ENCODE data around the gene NFATC3. TPM values are rescaled to one million over a fixed set of nuclear protein-coding genes. Genes with fewer than 3 reads are reported as not detected.

NFATC3 gene
- total RNA-seq, 1 experiment from 2014 or later = 43.9 TPM

DNA sequence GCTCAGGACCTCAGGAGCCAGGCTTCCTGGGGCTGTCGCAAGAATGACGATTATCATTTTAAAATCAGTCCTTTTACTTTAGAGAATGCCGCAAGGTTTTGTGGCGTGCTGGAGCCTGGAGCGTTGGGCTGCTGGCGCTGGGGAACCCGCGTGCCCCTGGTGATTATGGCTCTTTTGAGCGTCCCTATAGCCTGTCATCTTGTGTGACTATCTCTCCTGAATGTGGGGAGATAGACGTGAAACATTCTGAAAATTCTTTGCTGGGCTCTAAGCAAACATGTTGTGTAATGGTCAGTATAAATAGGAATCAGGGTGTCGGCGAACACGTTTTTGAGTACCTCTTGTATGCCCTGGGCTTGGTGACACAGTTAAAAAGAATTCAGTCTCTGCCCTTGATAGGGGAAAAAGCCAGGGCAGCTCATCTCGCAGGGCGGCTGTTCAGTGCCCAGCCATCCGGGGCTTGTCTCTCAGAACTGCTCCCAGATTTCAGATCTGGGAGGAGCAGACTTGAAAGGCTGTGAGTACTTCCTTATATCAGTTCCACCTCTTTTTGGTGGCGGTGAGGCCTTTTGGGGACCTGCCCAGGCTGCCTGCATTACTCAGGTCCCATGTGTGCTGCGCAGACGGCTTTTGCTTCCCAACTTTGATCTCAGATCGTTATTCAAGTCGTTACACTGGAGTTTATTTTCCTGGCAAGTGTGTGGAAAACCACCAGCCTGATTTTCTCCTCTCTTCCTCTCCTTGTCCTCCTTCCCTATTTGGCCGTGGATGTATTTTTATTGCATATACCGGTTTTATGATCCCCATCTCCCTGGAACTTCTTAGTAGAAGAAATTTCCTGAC is 180.1 kb downstream of the NFATC3 start:
- no peaks in the 10 kb centered on the region for H3K9me3 ChIP-seq
- peak overlapping the region; percentile 94 for H3K4me3 ChIP-seq (ENCODE audit: low read depth, low read length)
- intact Hi-C loops (cut with micrococcal nuclease; ENCODE audit: unreplicated experiment) = loop anchor here (1.0 to 5.0 kb wide), 4 partner anchors 16 to 63 kb away; partner anchors contain the start of genes PRMT7 and SLC7A6OS
- peak overlapping the region; percentile 98 for H3K27ac Mint-ChIP-seq (ENCODE audit: unreplicated experiment)
- no peaks in the 10 kb centered on the region for H3K27me3 Mint-ChIP-seq (ENCODE audit: insufficient read depth, unreplicated experiment)
- TF ChIP-seq, protein P1, sequence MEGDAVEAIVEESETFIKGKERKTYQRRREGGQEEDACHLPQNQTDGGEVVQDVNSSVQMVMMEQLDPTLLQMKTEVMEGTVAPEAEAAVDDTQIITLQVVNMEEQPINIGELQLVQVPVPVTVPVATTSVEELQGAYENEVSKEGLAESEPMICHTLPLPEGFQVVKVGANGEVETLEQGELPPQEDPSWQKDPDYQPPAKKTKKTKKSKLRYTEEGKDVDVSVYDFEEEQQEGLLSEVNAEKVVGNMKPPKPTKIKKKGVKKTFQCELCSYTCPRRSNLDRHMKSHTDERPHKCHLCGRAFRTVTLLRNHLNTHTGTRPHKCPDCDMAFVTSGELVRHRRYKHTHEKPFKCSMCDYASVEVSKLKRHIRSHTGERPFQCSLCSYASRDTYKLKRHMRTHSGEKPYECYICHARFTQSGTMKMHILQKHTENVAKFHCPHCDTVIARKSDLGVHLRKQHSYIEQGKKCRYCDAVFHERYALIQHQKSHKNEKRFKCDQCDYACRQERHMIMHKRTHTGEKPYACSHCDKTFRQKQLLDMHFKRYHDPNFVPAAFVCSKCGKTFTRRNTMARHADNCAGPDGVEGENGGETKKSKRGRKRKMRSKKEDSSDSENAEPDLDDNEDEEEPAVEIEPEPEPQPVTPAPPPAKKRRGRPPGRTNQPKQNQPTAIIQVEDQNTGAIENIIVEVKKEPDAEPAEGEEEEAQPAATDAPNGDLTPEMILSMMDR (IDR thresholded peaks at IDR 0.05; ENCODE audit: insufficient read depth in 1 of 2, low read depth in 1 of 2, low read length in 1 of 2, severe bottlenecking in 1 of 2, unreplicated experiment in 1 of 2) = no peak
- H3K36me3 Mint-ChIP-seq (ENCODE audit: insufficient read depth, unreplicated experiment) = peaks cover 73% of the 10 kb centered on the region
- TSS peak; percentile 43 for BruUV-seq (replicated peaks)
- ChIA-PET POLR2A (interaction anchor here (0.5 to 5.1 kb wide), 10 partner anchors 15 to 67 kb away, joined by 3 to 59 read pairs (median 10); partner anchors contain the start of genes ESRP2, PRMT7 and SLC7A6OS), CTCF (interaction anchor here (2.3 to 5.5 kb wide), 6 partner anchors 16 to 180 kb away, joined by 9 to 98 read pairs (median 20); partner anchors contain the start of genes ESRP2, NFATC3, PRMT7 and SLC7A6OS)
- DNase-seq = peak; percentile 95 to 96
- H3K4me1 ChIP-seq = peaks cover 44% of the 10 kb centered on the region
- no peaks in the 10 kb centered on the region for H3K27me3 ChIP-seq (replicated peaks; ENCODE audit: control insufficient read depth, insufficient read depth, low read length)
- no peaks in the 10 kb centered on the region for H3K9me3 Mint-ChIP-seq (ENCODE audit: unreplicated experiment)
- H3K4me1 Mint-ChIP-seq (ENCODE audit: low read depth, unreplicated experiment) = peaks cover 31% of the 10 kb centered on the region
- H3K4me3 Mint-ChIP-seq (ENCODE audit: unreplicated experiment) = peak overlapping the region; percentile 91
- no peaks in the 10 kb centered on the region for H3K36me3 ChIP-seq (ENCODE audit: control insufficient read depth, insufficient read depth, low read length)

DNA sequence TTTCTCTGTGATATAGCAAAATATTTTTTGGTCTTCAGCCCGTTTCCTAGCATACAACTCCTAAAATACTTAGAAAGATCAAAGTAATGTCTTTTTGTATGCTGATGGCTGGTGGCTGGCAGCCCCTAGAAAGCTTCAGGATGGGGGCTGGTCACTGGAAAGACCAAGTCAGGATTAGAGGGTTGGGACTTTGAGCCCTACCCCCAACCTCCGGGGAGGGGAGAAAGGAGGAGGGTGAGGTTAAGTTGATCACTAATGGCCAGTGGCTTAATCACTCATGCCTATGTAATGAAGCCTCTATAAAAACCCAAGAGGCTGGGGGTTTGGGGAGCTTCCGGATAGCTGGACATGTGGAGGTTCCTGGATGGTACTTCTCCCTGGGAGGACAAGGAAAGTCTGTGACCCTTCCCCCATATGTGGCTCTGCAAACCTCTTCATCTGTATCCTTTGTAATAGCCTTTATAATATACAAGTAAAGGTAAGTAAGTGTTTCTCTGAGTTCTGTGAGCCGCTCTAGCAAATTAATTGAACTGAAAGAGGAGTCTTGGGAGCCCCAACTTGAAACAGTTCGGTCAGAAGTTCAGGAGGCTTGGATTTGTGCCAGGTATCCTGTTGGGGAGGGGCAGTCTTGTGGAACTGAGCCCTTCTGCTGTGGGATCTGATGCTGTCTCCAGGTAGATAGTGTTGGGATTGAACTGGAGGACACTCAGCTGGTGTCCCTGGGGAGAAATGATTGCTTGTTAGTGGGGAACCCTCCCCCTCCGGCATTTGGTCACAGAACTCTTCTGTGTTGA is 182.6 kb downstream of the NFATC3 start:
- no peak for DNase-seq
- Histone ChIP-seq H3K9me3 (no peaks in the 10 kb centered on the region), H3K4me3 (ENCODE audit: low read depth, low read length) (no peak overlapping the region), H3K4me1 (peaks cover 64% of the 10 kb centered on the region), H3K36me3 (ENCODE audit: control insufficient read depth, insufficient read depth, low read length) (no peaks in the 10 kb centered on the region), H3K27me3 (replicated peaks; ENCODE audit: control insufficient read depth, insufficient read depth, low read length) (no peaks in the 10 kb centered on the region)
- peaks cover 20% of the 10 kb centered on the region for H3K4me1 Mint-ChIP-seq (ENCODE audit: low read depth, unreplicated experiment)
- intact Hi-C loops (cut with micrococcal nuclease; ENCODE audit: unreplicated experiment) = loop anchor here (5.0 kb wide), 1 partner anchor 44 kb away; the partner anchor contains the start of genes PRMT7 and SLC7A6OS
- H3K36me3 Mint-ChIP-seq (ENCODE audit: insufficient read depth, unreplicated experiment) = peaks cover 90% of the 10 kb centered on the region
- peak overlapping the region; percentile 91 for H3K4me3 Mint-ChIP-seq (ENCODE audit: unreplicated experiment)
- TF ChIP-seq, protein P1 (IDR thresholded peaks at IDR 0.05; ENCODE audit: insufficient read depth in 1 of 2, low read depth in 1 of 2, low read length in 1 of 2, severe bottlenecking in 1 of 2, unreplicated experiment in 1 of 2) = no peak
- no peaks in the 10 kb centered on the region for H3K9me3 Mint-ChIP-seq (ENCODE audit: unreplicated experiment)
- BruUV-seq (replicated peaks) = no TSS peak
- H3K27me3 Mint-ChIP-seq (ENCODE audit: insufficient read depth, unreplicated experiment) = no peaks in the 10 kb centered on the region
- POLR2A ChIA-PET = interaction anchor here (2.3 kb wide), 1 partner anchor 43 kb away, joined by 7 read pairs; the partner anchor contains the start of genes PRMT7 and SLC7A6OS
- H3K27ac Mint-ChIP-seq (ENCODE audit: unreplicated experiment) = peak overlapping the region; percentile 85
- CTCF ChIA-PET = no interaction called here

DNA sequence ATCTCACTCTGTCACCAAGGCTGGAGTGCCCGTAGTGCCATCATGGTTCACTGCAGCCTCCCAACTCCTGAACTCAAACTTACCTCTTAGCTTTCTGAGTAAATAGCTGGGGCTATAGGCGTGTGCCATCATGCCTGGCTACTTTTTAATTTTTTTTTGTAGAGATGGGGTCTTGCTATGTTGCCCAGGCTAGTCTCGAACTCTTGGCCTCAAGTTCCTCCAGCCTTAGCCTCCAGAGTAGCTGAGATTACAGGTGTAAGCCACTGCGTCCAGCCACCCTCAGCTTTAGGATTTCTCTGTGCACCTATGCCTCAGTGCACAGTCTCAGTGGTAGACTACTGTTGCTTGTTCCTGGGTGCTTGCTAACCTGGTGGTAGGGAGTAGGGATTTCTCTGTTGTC is 184.6 kb downstream of the NFATC3 start:
- Histone ChIP-seq H3K9me3 (no peaks in the 10 kb centered on the region), H3K36me3 (ENCODE audit: control insufficient read depth, insufficient read depth, low read length) (peaks cover 4% of the 10 kb centered on the region), H3K27me3 (replicated peaks; ENCODE audit: control insufficient read depth, insufficient read depth, low read length) (no peaks in the 10 kb centered on the region), H3K4me3 (ENCODE audit: low read depth, low read length) (no peak overlapping the region), H3K4me1 (peaks cover 58% of the 10 kb centered on the region)
- H3K36me3 Mint-ChIP-seq (ENCODE audit: insufficient read depth, unreplicated experiment) = peaks cover 94% of the 10 kb centered on the region
- BruUV-seq (replicated peaks) = no TSS peak
- intact Hi-C loops (cut with micrococcal nuclease; ENCODE audit: unreplicated experiment) = loop anchor here (5.0 kb wide), 1 partner anchor 43 kb away; the partner anchor contains the start of genes PRMT7 and SLC7A6OS
- no peaks in the 10 kb centered on the region for H3K27me3 Mint-ChIP-seq (ENCODE audit: insufficient read depth, unreplicated experiment)
- POLR2A ChIA-PET = interaction anchor here (0.7 to 2.3 kb wide), 2 partner anchors 41 to 185 kb away, joined by 3 to 7 read pairs; partner anchors contain the start of genes NFATC3, PRMT7 and SLC7A6OS
- H3K4me3 Mint-ChIP-seq (ENCODE audit: unreplicated experiment) = no peak overlapping the region
- TF ChIP-seq, protein P1 (IDR thresholded peaks at IDR 0.05; ENCODE audit: insufficient read depth in 1 of 2, low read depth in 1 of 2, low read length in 1 of 2, severe bottlenecking in 1 of 2, unreplicated experiment in 1 of 2) = no peak
- H3K4me1 Mint-ChIP-seq (ENCODE audit: low read depth, unreplicated experiment) = peaks cover 16% of the 10 kb centered on the region
- CTCF ChIA-PET = no interaction called here
- peak overlapping the region; percentile 85 for H3K27ac Mint-ChIP-seq (ENCODE audit: unreplicated experiment)
- no peak for DNase-seq
- no peaks in the 10 kb centered on the region for H3K9me3 Mint-ChIP-seq (ENCODE audit: unreplicated experiment)
